HUES6 (cell line): ENCODE measurements around the gene NARS2.
"Not testable (repeated sequence)": the region's sequence is repeated elsewhere in the genome, so short reads cannot be mapped to it uniquely, and the experiment has no call there.

Experiments
- H3K27ac ChIP-seq: 2 replicates; pipeline ENCODE4 v1.7.0; 2013; ENCODE audit warnings: low read depth, mild to moderate bottlenecking, low read length, inconsistent platforms
- H3K27me3 ChIP-seq: 2 replicates; pipeline ENCODE4 v1.6.1; 2013; ENCODE audit warnings: low read length; ENCODE audit not compliant: control insufficient read depth, insufficient read depth
- H3K36me3 ChIP-seq: 2 replicates; pipeline ENCODE4 v1.6.1; 2013; ENCODE audit warnings: low read length; ENCODE audit not compliant: control insufficient read depth, insufficient read depth
- H3K4me1 ChIP-seq: 2 replicates; pipeline ENCODE4 v1.6.1; 2013; ENCODE audit warnings: low read length; ENCODE audit not compliant: control insufficient read depth, insufficient read depth
- H3K4me3 ChIP-seq: 2 replicates; pipeline ENCODE4 v1.5.1; 2013; ENCODE audit warnings: low read depth, low read length
- H3K9ac ChIP-seq: one replicate; pipeline ENCODE4 v1.6.1; 2013; ENCODE audit warnings: mild to moderate bottlenecking, low read length
- H3K9me3 ChIP-seq: 2 replicates; pipeline ENCODE4 v1.6.1; 2013; ENCODE audit warnings: low read depth, low read length; ENCODE audit not compliant: control insufficient read depth, insufficient read depth

NARS2 gene

GRCh38 chr11:78478536-78478935 lies 96.1 kb downstream of the NARS2 start:
- Histone ChIP-seq H3K9ac (no peak overlapping the region), H3K36me3 (peaks cover 13% of the 10 kb centered on the region; the same call in 1 of the 2 replicates), H3K9me3 (no peaks in the 10 kb centered on the region), H3K4me1 (no peaks in the 10 kb centered on the region), H3K27me3 (no peaks in the 10 kb centered on the region), H3K27ac (no peak overlapping the region), H3K4me3 (no peak overlapping the region)

GRCh38 chr11:78476066-78476465 lies 98.6 kb downstream of the NARS2 start:
- peaks cover 13% of the 10 kb centered on the region; the same call in 1 of the 2 replicates for H3K36me3 ChIP-seq
- no peak overlapping the region for H3K27ac ChIP-seq
- no peaks in the 10 kb centered on the region for H3K9me3 ChIP-seq
- H3K4me3 ChIP-seq, result no peak overlapping the region
- H3K27me3 ChIP-seq, result no peaks in the 10 kb centered on the region
- H3K9ac ChIP-seq, result no peak overlapping the region
- H3K4me1 ChIP-seq, result no peaks in the 10 kb centered on the region

- Histone ChIP-seq H3K9me3 (no peaks in the 10 kb centered on the region), H3K4me1 (no peaks in the 10 kb centered on the region), H3K27me3 (no peaks in the 10 kb centered on the region), H3K36me3 (peaks cover 13% of the 10 kb centered on the region; the same call in 1 of the 2 replicates), H3K27ac (no peak overlapping the region), H3K4me3 (no peak overlapping the region), H3K9ac (no peak overlapping the region)
Observed at GRCh38 chr11:78474451-78474850, 100.2 kb downstream of the NARS2 start.

GRCh38 chr11:78472905-78473304 lies 101.8 kb downstream of the NARS2 start:
- no peaks in the 10 kb centered on the region for H3K4me1 ChIP-seq
- H3K9me3 ChIP-seq, result no peaks in the 10 kb centered on the region
- H3K9ac ChIP-seq, result no peak overlapping the region
- no peaks in the 10 kb centered on the region for H3K27me3 ChIP-seq
- H3K36me3 ChIP-seq, result peaks cover 10% of the 10 kb centered on the region; the same call in 1 of the 2 replicates
- no peak overlapping the region for H3K4me3 ChIP-seq
- H3K27ac ChIP-seq, result no peak overlapping the region

GRCh38 chr11:78472382-78472781 lies 102.3 kb downstream of the NARS2 start:
- no peak overlapping the region for H3K4me3 ChIP-seq
- peaks cover 9% of the 10 kb centered on the region; the same call in 1 of the 2 replicates for H3K36me3 ChIP-seq
- no peak overlapping the region for H3K27ac ChIP-seq
- H3K9ac ChIP-seq, result no peak overlapping the region
- H3K9me3 ChIP-seq, result no peaks in the 10 kb centered on the region
- H3K27me3 ChIP-seq, result no peaks in the 10 kb centered on the region
- H3K4me1 ChIP-seq, result no peaks in the 10 kb centered on the region

GRCh38 chr11:78470861-78471442 lies 103.7 kb downstream of the NARS2 start:
- H3K4me1 ChIP-seq, result no peaks in the 10 kb centered on the region
- H3K36me3 ChIP-seq, result peaks cover 10% of the 10 kb centered on the region
- no peak overlapping the region for H3K27ac ChIP-seq

GRCh38 chr11:78469896-78470295 lies 104.8 kb downstream of the NARS2 start:
- Histone ChIP-seq H3K9ac (no peak overlapping the region), H3K27ac (no peak overlapping the region), H3K36me3 (peaks cover 17% of the 10 kb centered on the region), H3K9me3 (no peaks in the 10 kb centered on the region), H3K4me3 (no peak overlapping the region), H3K4me1 (no peaks in the 10 kb centered on the region), H3K27me3 (no peaks in the 10 kb centered on the region)

More at GRCh38 chr11:78470861-78471442, 103.7 kb downstream of the NARS2 start:
- Histone ChIP-seq H3K9ac (no peak overlapping the region), H3K9me3 (no peaks in the 10 kb centered on the region), H3K4me3 (no peak overlapping the region), H3K27me3 (no peaks in the 10 kb centered on the region)

- no peak overlapping the region for H3K27ac ChIP-seq
- no peaks in the 10 kb centered on the region for H3K27me3 ChIP-seq
- H3K36me3 ChIP-seq, result peaks cover 31% of the 10 kb centered on the region
- no peak overlapping the region for H3K4me3 ChIP-seq
- no peaks in the 10 kb centered on the region for H3K4me1 ChIP-seq
- no peak overlapping the region for H3K9ac ChIP-seq
- H3K9me3 ChIP-seq, result no peaks in the 10 kb centered on the region
Observed at GRCh38 chr11:78467931-78468330, 106.7 kb downstream of the NARS2 start.

- peaks cover 31% of the 10 kb centered on the region for H3K36me3 ChIP-seq
- H3K4me3 ChIP-seq, result no peak overlapping the region
- no peaks in the 10 kb centered on the region for H3K9me3 ChIP-seq
- H3K27ac ChIP-seq, result no peak overlapping the region
- no peak overlapping the region for H3K9ac ChIP-seq
- H3K27me3 ChIP-seq, result no peaks in the 10 kb centered on the region
- no peaks in the 10 kb centered on the region for H3K4me1 ChIP-seq
Observed at GRCh38 chr11:78467370-78467769, 107.3 kb downstream of the NARS2 start.

- peaks cover 43% of the 10 kb centered on the region for H3K36me3 ChIP-seq
- no peak overlapping the region for H3K9ac ChIP-seq
- no peaks in the 10 kb centered on the region for H3K9me3 ChIP-seq
- no peaks in the 10 kb centered on the region for H3K4me1 ChIP-seq
- H3K4me3 ChIP-seq, result no peak overlapping the region
- H3K27me3 ChIP-seq, result no peaks in the 10 kb centered on the region
- H3K27ac ChIP-seq, result no peak overlapping the region
Observed at GRCh38 chr11:78465169-78465942, 109.3 kb downstream of the NARS2 start.

GRCh38 chr11:78464787-78465168 lies 109.9 kb downstream of the NARS2 start:
- not testable (repeated sequence) for H3K9me3 ChIP-seq, H3K4me3 ChIP-seq, H3K27ac ChIP-seq, H3K9ac ChIP-seq, H3K27me3 ChIP-seq, H3K4me1 ChIP-seq
- H3K36me3 ChIP-seq, result peaks cover 49% of the 10 kb centered on the region
